HG02938 (cell line): Measurements from ENCODE around the gene CNFN.

Experiments
- ATAC-seq: cut with Tn5 transposase; IDR thresholded peaks from one replicate; pipeline ENCODE4 v1.9.1; 2021; ENCODE audit warnings: mild to moderate bottlenecking, moderate library complexity; ENCODE audit not compliant: unreplicated experiment

The CNFN gene

GRCh38 chr19:42389899-42390298, at the start of gene CNFN:
Gene CNFN, minus strand, starts transcription at chr19:42390297. Its CDS starts 1,260 bp downstream, at chr19:42389037.
- ATAC-seq, result no peak

GRCh38 chr19:42436006-42436405, 45.9 kb upstream of the CNFN start:
- ATAC-seq, result no peak

- no peak for ATAC-seq
Measured at GRCh38 chr19:42435316-42435715, 45.2 kb upstream of the CNFN start.

- ATAC-seq, result no peak
Measured at GRCh38 chr19:42433503-42434260, 43.6 kb upstream of the CNFN start.

GRCh38 chr19:42431486-42431885, 41.4 kb upstream of the CNFN start:
- no peak for ATAC-seq

- ATAC-seq, result no peak
Measured at GRCh38 chr19:42428676-42429075, 38.6 kb upstream of the CNFN start.

- ATAC-seq, result no peak
Measured at GRCh38 chr19:42427313-42427712, 37.2 kb upstream of the CNFN start, which contains the start of gene LIPE. Gene LIPE, minus strand, starts transcription at chr19:42427388. Its CDS starts 239 bp downstream, at chr19:42427149.

GRCh38 chr19:42426643-42427042, 36.5 kb upstream of the CNFN start:
- no peak for ATAC-seq

- no peak for ATAC-seq
Measured at GRCh38 chr19:42424712-42425131, 34.6 kb upstream of the CNFN start.

GRCh38 chr19:42424345-42424707, 34.2 kb upstream of the CNFN start:
- no peak for ATAC-seq

- ATAC-seq, result peak; percentile 92
Measured at GRCh38 chr19:42423462-42424344, 33.6 kb upstream of the CNFN start.

- peak; percentile 41 for ATAC-seq
Measured at GRCh38 chr19:42422901-42423461, 32.9 kb upstream of the CNFN start.

- no peak for ATAC-seq
Measured at GRCh38 chr19:42422092-42422900, 32.2 kb upstream of the CNFN start.

- ATAC-seq, result no peak
Measured at GRCh38 chr19:42421591-42422031, 31.5 kb upstream of the CNFN start.

- no peak for ATAC-seq
Measured at GRCh38 chr19:42421101-42421500, 31.0 kb upstream of the CNFN start.

- no peak for ATAC-seq
Measured at GRCh38 chr19:42420055-42420544, 30.0 kb upstream of the CNFN start.

GRCh38 chr19:42419309-42419708, 29.2 kb upstream of the CNFN start:
- no peak for ATAC-seq

GRCh38 chr19:42412661-42413076, 22.6 kb upstream of the CNFN start:
- no peak for ATAC-seq

- ATAC-seq, result no peak
Measured at GRCh38 chr19:42412227-42412626, 22.1 kb upstream of the CNFN start.

GRCh38 chr19:42411581-42412178, 21.6 kb upstream of the CNFN start:
- ATAC-seq, result no peak
